NCI-H1105 treated with DMSO at 0.1 percent for 48 hours (cell line): ENCODE data around the gene SCFD2.
A peak's percentile ranks its signal among the peaks of the same experiment; 100 is the strongest.
"Not testable (repeated sequence)": the region's sequence is repeated elsewhere in the genome, so short reads cannot be mapped to it uniquely, and the experiment has no call there.

Experiments
- DNase-seq: peaks from one replicate; lab custom pipeline; 2025; lab: John Stamatoyannopoulos, UW

SCFD2 gene

DNA sequence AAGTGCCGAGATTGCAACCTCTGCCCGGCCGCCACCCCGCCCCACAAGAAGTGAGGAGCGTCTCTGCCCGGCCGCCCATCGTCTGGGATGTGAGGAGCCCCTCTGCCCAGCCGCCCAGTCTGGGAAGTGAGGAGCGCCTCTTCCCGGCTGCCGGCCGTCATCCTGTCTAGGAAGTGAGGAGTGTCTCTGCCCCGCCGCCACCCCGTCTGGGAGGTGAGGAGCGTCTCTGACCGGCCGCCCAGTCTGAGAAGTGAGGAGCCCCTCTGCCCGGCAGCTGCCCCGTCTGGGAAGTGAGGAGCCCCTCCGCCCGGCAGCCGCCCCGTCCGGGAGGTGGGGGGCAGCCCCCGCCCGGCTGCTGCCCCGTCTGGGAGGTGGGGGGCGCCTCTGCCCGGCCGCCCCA lies 226.6 kb downstream of the SCFD2 start:
- not testable (repeated sequence) for DNase-seq

DNA sequence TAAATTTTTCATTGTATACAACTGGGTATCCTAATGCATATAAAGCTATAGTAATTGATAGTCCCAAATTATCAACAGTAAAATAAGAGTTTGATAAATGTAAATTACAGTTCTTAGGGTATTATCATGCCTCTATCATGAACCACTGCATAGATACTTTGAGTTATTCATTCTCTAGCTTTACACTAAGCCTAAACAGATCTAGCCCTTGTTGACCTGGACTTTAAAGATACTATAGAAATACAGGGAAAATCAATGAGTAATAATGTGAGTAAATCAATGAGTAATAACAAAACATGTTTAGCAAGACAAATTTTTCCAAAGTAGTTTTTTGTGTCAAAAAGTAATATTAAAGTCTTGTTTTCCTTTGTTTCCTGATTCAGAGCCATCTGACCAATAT lies 228.4 kb downstream of the SCFD2 start:
- no peak for DNase-seq

DNA sequence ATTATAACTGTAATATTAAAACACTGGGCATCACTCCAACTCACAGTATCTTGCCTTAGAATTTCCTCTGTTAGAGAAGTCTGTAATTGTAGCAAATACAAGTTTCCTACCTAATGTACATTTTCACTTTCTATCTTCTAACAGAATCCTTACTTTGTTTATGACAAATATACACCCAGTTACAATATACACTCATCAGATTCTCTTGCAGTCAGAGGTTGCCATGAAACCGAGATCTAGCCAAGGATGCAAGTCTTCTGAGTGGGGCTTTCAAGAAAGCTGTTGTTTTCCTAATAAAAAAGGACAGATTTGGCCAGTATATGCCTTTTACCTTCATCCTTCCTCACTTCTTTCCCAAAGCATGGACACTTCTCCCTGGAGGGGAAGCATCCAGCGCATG lies 228.9 kb downstream of the SCFD2 start:
- DNase-seq, result no peak

- DNase-seq, result no peak
Observed at GRCh38 chr4:53132132-53132891, 233.5 kb downstream of the SCFD2 start.

DNA sequence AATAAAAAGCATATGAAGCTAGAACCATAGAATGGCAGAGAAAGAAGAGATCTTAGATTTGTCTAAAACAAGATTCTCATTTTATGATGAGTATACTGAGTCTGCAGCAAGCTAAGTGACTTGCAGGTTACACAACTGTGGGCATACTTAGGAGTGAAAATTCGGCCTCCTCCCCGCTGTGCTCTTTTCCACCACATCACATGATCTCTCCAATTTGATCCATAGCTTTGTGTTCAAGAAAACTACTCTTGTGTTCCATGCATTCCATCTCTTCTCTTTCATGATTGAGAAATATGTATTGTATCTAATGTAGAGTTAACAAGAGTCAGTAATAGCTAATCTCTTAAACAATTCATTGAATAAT lies 234.3 kb downstream of the SCFD2 start:
- DNase-seq, result no peak

DNA sequence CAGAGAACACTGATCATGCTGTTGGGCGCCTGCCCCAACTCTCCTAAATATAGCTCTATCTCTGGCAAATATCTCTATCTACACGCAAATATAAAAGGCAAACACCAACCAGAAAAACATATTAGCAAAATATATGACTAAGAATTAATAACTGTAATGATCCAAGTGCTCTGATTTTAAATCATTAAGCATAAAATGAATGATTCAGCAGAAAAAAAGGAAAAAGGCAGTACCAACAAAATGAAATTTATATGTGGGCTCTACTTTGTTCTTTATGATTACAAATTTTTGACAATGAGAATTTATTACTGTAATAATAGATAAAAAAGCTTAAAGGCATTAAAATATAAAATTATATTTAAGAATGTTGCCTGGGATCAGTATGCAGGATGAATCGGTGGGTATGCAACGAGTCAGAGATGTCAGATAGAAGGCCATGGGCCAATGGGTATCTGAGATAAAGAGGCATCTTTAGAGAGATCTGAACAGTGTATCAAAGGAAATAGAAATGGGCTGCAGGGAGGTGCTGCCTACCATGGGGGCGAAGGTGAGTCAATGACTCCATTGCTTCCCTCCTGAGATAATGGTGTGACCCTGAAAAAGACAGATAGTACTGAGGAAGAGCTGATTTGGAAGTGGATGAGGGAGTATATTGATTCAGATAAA lies 234.8 kb downstream of the SCFD2 start:
- no peak for DNase-seq

- peak; percentile 47 for DNase-seq
Observed at GRCh38 chr4:53128706-53129357, 237.0 kb downstream of the SCFD2 start.

DNA sequence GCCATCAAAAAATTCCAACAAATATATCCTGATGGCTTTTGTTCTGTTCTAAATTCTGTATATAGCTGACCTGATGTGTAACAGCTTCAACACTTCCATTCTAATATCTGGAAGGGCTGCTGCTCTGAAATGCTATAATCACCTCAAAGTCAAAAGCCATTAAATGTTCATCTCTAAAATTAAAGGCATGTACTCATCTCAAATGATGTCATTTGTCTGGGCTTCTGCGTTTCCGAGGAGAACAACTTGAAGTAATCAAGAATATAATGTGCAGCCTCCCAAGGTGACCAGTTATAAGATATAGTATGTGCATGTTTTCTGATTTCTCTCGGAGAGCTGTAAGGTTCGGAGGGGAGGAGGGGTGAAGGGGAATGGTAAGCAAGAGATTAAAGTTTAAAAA lies 237.6 kb downstream of the SCFD2 start:
- no peak for DNase-seq

DNA sequence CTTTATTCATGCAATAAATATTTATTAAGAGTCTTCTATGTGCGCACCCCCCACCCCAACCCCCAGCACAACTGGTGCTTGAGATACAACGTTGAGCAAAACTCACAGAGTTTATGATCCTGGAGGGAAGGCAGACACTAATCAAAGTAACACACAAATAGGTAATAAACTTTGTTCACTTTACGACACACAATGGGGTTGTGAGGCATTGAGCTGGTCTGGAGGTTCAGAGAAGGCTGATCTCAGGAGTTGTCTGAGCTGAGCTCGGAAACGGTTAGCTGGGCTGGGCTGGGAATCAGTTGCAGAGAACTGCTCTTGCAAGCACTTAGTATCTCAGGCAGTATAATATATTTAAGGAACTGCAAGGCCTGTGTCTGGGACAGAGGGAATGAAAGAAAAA lies 238.5 kb downstream of the SCFD2 start:
- no peak for DNase-seq

DNA sequence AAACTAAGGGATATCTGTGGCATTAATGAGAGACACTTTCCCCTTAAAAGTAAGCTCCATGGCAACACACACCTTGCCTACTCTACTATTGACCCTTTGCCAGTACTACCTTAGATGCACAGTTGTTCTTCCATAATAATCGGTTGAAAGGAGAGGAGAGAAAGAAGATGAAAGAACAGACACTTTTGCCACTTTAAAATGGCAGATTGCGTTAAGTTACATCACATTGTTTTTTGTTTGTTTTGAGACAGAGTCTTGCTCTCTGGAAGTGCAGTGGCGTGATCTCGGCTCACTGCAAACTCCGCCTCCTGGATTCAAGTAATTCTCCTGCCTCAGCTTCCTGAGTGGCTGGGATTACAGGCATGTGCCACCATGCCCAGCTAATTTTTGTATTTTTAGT lies 239.8 kb downstream of the SCFD2 start:
- DNase-seq, result no peak

GRCh38 chr4:53123819-53124218 lies 242.0 kb downstream of the SCFD2 start:
- DNase-seq, result no peak

DNA sequence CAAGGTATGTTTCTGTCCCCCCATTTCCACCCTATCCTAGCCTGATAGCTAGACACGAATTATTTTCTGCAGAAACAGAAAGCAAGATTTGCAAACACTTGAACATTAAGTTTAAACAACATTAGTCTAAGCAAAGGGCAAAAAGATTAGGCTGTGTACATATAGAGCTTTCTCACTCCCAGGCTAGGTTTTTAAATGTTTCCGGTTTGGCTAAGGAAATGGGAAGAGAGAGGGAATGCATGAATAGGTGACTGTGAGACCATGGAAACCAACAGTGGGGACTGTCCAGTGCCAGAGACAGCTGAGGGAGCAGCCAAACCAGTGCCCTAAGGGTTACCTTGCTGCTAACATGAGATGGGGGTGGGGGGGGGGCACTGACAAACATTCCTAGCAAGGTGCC lies 242.7 kb downstream of the SCFD2 start:
- DNase-seq, result no peak

GRCh38 chr4:53122280-53123116 lies 243.4 kb downstream of the SCFD2 start:
- DNase-seq, result no peak

DNA sequence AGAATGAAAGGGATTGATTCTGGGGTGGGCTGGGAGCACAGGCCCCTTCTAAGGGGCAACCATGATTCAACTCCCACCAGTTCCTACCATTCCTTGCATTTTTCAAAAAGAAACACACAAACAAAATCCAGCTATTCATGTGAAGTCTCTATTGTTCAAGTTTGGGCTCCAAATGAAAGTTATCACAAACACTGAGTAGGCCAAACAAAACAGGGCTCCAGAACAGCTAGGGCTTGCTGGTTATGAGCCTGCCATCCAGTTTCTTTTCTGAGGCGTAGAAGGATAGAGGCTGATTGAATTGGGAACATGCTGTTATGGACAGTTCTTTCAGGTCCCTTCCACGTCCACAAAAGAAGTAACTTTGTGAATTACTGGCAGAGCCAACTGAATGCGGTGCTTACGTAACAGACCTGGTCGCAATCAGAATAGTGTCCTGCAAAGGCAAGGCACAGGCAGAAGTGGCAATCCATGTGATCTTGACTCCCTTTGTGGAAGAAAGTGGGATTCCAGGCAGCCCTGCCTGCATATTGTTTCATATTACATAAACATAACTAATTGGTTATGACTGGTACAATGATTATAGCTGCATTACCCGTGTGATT lies 244.5 kb downstream of the SCFD2 start:
- no peak for DNase-seq

DNA sequence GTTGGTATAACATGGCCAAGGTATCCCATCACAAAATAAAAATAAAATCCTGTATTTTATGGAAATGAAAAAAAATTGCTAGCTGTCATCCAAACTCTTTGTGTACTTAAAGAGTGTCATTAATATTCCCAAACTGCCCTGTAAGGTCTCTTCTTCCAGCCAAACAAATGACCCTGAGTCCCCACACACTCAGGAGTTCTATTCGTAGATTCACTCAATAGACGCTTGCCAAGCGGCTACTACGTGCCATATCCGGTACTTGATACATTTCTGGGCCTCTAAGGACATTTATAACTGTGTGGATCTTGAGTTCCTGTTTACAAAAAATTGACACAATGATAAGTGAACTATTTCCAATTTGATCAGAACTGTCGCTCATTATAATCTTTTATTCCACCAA lies 245.1 kb downstream of the SCFD2 start:
- no peak for DNase-seq

DNA sequence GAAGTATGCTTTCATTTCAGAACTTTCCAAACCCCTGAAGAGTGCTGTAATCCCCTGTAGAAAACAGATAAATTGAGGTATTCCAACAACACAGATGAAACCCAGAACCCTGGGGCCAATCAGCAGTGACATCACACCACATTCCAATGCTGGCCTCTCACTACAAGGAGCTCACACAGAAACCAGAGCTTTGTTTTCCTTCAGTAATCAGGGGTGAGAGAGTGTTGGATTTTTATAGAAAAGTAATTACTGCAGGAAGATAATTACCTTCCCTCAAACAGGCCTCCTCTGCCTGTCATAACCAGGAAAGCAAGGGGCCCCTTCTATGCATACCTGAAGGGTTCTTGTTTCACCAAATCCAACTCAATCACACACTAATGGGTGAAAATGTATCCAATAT lies 246.2 kb downstream of the SCFD2 start:
- DNase-seq, result no peak

- DNase-seq, result no peak
Observed at GRCh38 chr4:53118676-53119075, 247.2 kb downstream of the SCFD2 start.

GRCh38 chr4:53116954-53117353 lies 248.9 kb downstream of the SCFD2 start:
- no peak for DNase-seq

- DNase-seq, result no peak
Observed at GRCh38 chr4:53113431-53114225, 252.2 kb downstream of the SCFD2 start.

GRCh38 chr4:53105313-53105712 lies 260.5 kb downstream of the SCFD2 start:
- DNase-seq, result no peak

DNA sequence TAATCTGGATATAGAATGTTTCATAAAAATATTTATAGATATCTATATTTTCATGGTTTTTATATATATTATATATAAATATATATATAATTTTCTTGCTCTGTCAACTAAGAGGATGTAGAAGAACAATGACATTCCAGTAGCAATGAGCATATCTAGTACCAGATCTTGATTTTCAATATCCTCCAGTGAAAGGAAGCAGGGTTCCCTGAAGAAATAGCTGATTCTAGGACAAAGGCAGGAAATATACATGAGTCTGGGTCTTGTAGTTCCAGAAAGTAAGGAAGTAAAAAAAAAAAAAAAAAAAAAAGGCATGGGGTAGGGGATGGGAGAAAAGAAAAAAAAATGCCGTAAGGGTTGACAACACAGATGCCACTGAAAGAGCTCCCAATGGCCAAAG lies 262.4 kb downstream of the SCFD2 start:
- DNase-seq, result no peak
